ENCODE results near the gene FHIT.

Gene FHIT

DNA sequence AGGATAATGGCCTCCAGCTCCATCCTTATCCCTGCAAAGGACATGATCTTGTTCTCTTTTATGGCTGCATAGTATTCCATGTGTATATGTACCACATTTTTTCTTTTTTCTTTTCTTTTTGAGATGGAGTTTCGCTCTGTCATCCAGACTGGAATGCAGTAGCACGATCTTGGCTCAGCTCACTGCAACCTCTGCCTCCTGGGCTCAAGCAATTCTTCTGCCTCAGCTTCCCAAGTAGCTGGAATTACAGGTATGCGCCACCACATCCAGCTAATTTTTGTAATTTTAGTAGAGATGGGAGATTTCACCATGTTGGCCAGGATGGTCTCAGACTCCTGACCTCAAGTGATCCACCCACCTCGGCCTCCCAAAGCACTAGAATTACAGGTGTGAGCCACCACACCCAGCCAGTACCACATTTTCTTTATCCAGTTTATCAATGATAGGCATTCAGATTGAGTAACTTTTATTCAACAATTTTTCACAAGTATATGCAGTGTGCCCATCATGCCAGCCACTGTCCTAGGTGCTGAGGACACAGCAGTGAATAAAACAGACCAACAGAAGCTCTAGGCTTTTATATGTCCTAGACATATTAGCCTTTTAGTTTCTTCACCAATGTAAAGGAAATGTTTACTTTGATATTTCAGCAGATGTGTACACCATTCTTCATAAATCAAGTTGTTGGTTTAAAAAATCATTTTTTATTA, 815.2 kb downstream of the FHIT start:
- DNase-seq = no peak

- DNase-seq = no peak
Observed at GRCh38 chr3:60434950-60435349, 816.3 kb downstream of the FHIT start.

DNA sequence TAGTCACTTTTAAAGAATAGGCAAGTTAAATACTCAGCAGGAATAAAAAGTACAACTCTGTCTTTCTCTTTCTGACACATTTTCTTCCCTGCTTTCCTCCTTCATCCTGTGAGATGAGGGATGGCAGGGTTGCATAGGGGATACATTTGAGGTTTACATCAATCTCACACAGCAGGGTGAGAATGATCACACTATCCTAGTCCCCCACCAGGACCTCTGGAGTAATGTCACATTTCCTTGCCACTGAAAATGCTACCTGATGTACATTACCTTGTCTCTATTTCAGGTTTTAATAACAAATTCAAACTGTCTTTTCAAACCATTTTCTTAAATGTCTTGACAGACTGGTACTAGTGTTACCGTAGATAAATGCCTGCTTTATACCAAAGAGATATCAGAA, 816.9 kb downstream of the FHIT start:
- no peak for DNase-seq

DNA sequence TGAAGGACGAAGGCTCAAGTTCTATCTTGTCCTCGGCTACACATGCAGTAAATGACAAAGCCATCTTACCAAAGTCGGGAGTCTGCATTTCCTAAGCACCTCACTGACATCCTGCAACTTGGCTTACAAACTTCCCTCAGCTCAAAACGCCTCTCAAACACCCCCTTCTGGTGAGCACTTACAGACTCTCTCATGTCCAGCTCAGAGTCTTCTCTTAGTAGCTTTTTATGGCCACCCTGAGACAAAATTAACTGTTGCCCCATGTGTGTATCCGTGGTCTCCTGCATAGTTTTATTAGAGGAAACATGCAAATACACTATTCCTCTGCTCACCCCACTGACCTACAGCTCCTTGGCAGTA, 819.7 kb downstream of the FHIT start:
- no peak for DNase-seq

DNA sequence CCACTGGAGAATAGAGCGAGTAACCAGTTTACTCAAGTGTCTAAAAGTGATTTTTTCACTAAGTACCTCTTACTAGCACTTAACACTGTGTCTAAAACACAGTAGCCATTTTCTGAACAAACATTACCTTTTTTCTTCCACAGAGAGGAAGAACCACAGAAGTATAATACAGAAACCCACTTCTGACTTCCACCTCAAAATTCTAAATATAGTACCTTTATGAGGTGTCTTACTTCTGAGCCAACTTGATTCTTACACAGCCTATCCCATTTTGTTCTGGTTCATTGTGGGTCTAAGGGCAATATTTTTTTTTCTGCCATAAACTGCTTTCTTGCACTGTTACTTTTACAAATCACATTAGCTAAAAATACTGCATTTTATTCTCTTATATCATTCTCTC, 821.0 kb downstream of the FHIT start:
- no peak for DNase-seq

DNA sequence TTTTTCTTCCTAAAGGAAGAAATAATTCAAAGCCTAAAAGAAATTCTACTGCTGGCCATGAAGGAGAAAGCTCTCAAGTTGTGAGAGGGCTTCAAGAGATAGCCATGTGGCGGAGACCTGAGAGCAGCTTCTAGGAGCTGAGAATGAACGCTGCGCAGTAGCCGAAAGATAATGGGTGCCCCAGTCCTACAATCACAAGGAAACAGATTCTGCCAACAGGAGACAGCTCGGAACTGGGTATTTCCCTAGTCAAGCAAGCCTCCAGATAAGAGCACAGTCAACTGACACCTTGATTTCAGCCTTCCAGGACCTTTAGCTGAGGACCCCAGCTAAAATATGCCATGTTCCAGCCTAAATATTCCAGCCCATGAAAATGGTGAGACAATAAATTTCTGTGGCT, 824.1 kb downstream of the FHIT start:
- DNase-seq = no peak

GRCh38 chr3:60424942-60425341, 826.3 kb downstream of the FHIT start:
- no peak for DNase-seq

GRCh38 chr3:60424034-60424433, 827.2 kb downstream of the FHIT start:
- DNase-seq = no peak

DNA sequence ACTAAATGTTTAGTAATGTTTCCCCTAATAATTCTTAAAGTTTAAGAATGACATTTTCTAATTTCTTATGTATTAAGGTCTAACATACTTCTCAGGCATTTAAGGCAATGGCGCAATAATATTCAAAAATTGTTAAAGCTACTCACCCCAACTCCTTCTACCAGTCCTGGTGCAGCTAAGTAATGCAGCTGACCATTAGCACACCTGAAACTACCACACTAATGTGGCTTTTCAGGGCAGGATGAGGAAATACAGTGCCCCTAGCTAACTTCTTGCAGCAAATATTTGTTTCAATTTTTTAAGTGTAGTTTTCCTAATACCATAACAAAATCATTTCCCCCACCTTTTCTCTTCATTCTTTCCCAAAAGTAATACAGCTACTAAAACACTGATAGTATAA, 827.7 kb downstream of the FHIT start:
- no peak for DNase-seq

- no peak for DNase-seq
Observed at GRCh38 chr3:60421749-60422446, 829.4 kb downstream of the FHIT start.

- DNase-seq = no peak
Observed at GRCh38 chr3:60417576-60417975, 833.7 kb downstream of the FHIT start.

DNA sequence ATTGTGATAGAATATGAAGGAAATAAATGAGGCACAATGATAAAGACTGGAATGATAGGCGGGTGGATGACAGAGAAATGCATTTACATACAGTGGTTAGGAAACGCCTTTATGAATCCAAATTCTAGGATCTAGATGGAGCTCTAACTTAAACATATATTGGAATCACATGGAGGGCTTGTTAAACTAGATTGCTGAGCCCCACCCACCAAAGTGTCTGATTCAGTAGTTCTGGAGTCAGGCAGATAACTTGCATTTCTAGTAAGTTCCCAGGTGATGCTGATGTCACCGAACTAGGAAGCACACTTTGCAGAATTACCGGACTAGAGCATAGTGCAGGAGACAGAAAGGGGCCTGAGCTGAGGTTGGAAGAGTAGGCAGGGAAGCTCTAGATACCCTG, 837.2 kb downstream of the FHIT start:
- no peak for DNase-seq

DNA sequence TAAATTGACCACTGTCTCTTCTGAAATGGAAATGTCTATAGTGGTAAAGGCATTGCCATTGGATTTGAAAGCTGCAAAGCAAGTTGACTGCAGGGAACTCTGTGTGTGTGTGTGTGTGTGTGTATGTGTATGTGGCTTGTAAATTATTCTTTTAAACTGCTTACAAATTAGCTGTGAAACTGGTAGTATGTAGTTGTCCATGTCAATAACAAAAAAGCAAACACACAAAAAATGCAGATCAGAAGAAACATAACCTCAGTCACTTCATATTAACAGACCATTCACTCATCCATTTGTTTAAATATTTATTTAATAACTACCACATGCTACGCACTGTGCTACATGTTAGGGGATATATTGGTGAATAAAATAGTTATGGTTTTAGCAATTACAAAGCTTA, 837.7 kb downstream of the FHIT start:
- no peak for DNase-seq

- DNase-seq = no peak
Observed at GRCh38 chr3:60403866-60404265, 847.4 kb downstream of the FHIT start.

DNA sequence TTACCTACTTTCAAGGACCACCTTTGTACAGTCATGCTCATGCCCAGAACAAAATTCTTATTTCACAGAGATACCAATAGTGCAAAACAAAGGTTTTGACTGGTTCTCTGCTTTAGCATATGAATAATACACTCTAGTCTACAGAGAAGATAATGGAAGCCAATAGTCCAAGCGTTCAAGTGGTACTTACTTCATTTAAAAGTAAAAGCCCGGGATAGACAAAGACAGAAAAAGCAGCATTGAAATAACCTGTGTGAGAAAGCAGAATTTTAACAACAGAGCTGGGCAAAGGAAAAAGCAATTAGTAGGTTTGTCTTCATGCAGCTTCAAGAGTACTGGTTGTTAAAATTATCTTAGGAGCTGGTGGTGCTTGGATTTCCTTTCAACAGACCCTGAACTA, 848.3 kb downstream of the FHIT start:
- DNase-seq = no peak

DNA sequence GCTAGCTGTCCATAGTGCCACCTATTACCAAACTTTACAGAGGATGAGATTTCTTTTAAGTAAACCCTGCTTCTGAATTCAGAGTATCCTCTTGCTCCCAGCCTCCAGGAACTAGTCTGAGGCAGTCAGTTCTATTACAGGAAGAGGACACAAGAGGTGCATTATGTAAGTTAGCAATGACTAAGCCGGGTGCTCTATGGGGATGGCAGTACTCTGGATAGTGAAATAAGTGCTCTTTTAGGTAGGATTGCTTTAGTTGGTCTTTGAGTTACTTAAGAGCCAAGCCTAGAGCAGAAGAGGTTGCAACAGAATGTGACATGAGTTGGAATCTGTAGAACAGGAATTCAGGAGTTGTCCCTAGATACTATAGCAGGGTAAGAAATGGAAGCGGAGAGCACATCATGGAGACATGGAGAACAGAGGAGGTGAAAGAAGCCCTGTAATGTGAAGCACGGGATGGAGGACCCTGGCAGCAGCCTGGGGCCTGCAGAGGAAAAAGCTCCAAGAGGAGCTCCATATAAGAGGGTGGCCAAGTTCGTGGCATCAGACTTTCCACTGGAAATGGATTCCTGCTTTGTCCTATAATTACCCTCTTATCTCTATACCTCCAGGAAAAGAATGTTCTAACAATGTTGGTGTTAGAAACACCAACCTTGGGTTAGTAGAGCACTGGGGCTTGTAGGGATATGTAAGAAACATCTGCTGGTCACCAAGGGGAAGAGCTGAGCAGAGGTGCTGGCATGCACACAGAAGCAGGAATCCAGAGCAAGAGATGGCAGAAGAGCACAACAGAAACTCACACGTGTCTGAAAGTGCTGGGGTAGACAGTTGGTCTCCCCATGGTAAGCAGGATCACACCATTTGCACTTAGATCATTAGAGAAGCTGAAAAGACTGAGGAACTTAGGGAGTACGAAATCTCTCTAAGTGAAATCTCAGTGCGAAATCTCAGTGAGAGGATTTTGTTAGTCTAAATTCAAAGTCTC, 851.1 kb downstream of the FHIT start:
- peak; percentile 25 for DNase-seq

GRCh38 chr3:60399292-60399691, 852.0 kb downstream of the FHIT start:
- DNase-seq = no peak

- no peak for DNase-seq
Observed at GRCh38 chr3:60395173-60395762, 856.0 kb downstream of the FHIT start.

DNA sequence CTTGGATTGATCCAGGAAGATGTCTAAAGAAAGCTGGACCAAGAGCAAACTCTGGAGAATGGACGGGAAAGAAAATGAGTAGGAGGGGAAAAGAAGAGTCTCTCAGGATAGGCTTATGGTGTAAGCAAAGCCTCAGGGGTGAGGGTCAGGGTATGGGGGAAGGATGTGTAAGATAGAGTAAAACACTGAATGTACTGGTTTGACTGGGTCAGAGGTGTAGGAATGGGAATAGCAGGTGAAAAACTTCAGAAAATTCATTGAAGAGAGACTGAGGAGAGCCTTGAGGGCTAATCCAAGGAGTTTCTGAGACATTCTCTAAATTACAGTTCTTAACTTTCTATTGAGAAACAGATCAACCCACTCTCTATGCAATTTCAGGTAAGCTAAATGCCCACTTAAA, 857.3 kb downstream of the FHIT start:
- DNase-seq = no peak

- DNase-seq = no peak
Observed at GRCh38 chr3:60392501-60392900, 858.8 kb downstream of the FHIT start.

GRCh38 chr3:60391292-60391691, 860.0 kb downstream of the FHIT start:
- no peak for DNase-seq

DNA sequence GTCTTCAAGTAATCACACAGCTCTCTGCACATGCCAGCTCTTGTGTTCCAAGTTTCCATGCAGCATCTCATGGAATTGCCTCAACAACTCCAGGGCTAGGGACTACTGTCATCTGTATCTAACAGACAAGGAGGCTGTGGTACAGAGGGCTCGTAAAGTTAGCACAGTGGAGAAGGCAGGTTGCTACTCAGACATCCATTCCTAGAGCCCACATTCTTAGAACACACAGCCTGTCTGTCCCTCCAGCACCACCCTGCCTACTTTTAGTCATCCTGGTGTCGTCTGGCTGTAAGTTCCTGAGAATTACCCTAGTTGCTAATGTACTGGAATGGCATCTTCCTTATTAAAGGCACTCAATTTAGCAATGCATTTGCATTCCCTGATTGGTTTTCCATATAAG, 862.5 kb downstream of the FHIT start:
- DNase-seq = no peak

GRCh38 chr3:60386306-60386705, 864.9 kb downstream of the FHIT start:
- DNase-seq = no peak

All from NCI-H2029 treated with DMSO at 0.1 percent for 48 hours (cell line).